H1 (cell line): ENCODE measurements around the gene LIPJ. TPM values are rescaled to one million over a fixed set of nuclear protein-coding genes. Genes with fewer than 3 reads are reported as not detected.

Source experiments
- ATF3 ChIP-seq: IDR thresholded peaks from 2 replicates; pipeline ENCODE4 v1.6.1; 2011; ENCODE audit warnings: low read depth, mild to moderate bottlenecking, low read length; ENCODE audit not compliant: insufficient read depth
- NANOG ChIP-seq: IDR thresholded peaks from 2 replicates; pipeline ENCODE4 v1.6.1; 2011; ENCODE audit warnings: low read length, low read depth, mild to moderate bottlenecking, inconsistent platforms; ENCODE audit not compliant: insufficient read depth, poor library complexity, severe bottlenecking
- RFX5 ChIP-seq: IDR thresholded peaks from 2 replicates; pipeline ENCODE4 v1.6.1; 2011; ENCODE audit warnings: low read depth, low read length, improper control_type of control experiment, borderline replicate concordance
- RXRA ChIP-seq: IDR thresholded peaks from 2 replicates; pipeline ENCODE4 v1.6.1; 2011; ENCODE audit warnings: low read depth, mild to moderate bottlenecking, low read length, moderate library complexity; ENCODE audit not compliant: insufficient read depth
- polyA plus RNA-seq, 7 experiments: library from polyadenylated mRNA; depleted of rRNA in 3 of 7; stranded (reverse) in 5 of 7; unstranded in 2 of 7; fragments of >200 nt in 5 of 7; fragments of 200-250 nt in 2 of 7; gene quantifications; 1 replicate in 5 of 7; 2 replicates in 1 of 7; 4 replicates in 1 of 7; pipeline versions ENCODE4 v1.2.1 to v1.2.3, GENCODE V29; 2011 to 2013; ENCODE audit warnings: missing spikeins in 2 of 7, mixed read lengths in 2 of 7
- total RNA-seq: library from RNA; stranded (reverse); fragmentation: NEBNext Ultra II Directional; extraction: Animal tissue kit (Norgen Biotek cat#: 25700); gene quantifications from 2 replicates; pipeline ENCODE4 v1.2.1, GENCODE V29; 2021

The LIPJ gene
- total and polyA plus RNA-seq, 2 of the 8 experiments (the other 6 are each of a cell fraction or from before 2014, with no cell fraction given) = not detected

GRCh38 chr10:88582411-88582805 lies 4.2 kb upstream of the LIPJ start (continued):
- TF ChIP-seq RXRA = no peak
- TF ChIP-seq RFX5 = no peak
- TF ChIP-seq NANOG = no peak
- TF ChIP-seq ATF3 = no peak
